Measurements from ENCODE around the gene VANGL1. TPM values are rescaled to one million over a fixed set of nuclear protein-coding genes. Genes with fewer than 3 reads are reported as not detected.

VANGL1 gene
- total RNA-seq, 2 experiments from 2014 or later, result 1.9 to 2.7 TPM

DNA sequence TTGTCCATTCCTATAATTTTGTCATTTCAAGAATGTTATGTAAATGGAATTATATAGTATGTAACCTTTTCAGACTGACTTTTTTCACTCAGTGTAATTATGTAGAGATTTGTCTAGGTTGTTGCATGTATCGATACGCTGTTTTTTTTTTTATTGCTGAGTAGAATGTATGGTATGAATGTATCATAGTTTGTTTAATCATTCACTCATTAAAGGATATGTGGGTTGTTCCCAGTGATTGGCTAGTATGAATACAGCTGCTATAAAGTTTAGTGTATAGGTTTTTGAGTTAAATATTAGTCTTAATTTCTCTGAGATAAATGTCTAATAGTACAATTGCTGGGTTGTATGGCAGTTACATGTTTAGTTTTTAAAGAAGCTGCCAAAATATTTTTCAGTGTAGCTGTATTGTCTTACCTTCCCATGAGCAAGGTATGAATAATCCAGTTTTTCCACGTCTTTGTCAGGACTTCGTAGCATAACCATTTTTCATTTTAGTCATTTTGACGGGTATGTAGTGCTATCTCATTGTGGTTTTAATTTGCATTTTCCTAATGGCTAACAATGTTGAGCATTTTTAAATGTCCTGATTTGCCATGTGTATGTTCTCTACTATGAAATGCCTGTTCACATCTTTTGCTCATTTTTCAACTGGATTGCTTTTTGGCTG, 104.4 kb downstream of the VANGL1 start:
- H3K27me3 Mint-ChIP-seq, result peaks cover 12% of the 10 kb centered on the region
- ChIA-PET POLR2A (no interaction called here), CTCF (no interaction called here)
- no peak for ATAC-seq
- no peak for DNase-seq
- no peaks in the 10 kb centered on the region for H3K36me3 Mint-ChIP-seq (ENCODE audit: low read depth)
- H3K9me3 Mint-ChIP-seq, result no peaks in the 10 kb centered on the region
- intact Hi-C loops (cut with micrococcal nuclease), result no loop called here
- H3K27ac Mint-ChIP-seq, result no peak overlapping the region
- no peaks in the 10 kb centered on the region for H3K4me1 Mint-ChIP-seq (ENCODE audit: low read depth)
- no peak overlapping the region for H3K4me3 Mint-ChIP-seq
- TF ChIP-seq, protein P1, sequence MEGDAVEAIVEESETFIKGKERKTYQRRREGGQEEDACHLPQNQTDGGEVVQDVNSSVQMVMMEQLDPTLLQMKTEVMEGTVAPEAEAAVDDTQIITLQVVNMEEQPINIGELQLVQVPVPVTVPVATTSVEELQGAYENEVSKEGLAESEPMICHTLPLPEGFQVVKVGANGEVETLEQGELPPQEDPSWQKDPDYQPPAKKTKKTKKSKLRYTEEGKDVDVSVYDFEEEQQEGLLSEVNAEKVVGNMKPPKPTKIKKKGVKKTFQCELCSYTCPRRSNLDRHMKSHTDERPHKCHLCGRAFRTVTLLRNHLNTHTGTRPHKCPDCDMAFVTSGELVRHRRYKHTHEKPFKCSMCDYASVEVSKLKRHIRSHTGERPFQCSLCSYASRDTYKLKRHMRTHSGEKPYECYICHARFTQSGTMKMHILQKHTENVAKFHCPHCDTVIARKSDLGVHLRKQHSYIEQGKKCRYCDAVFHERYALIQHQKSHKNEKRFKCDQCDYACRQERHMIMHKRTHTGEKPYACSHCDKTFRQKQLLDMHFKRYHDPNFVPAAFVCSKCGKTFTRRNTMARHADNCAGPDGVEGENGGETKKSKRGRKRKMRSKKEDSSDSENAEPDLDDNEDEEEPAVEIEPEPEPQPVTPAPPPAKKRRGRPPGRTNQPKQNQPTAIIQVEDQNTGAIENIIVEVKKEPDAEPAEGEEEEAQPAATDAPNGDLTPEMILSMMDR (IDR thresholded peaks at IDR 0.05), result no peak

Other genes starting within 250 kb of the VANGL1 start
- not detected for gene CASQ2, start 126.7 kb downstream of the VANGL1 start, total RNA-seq
- not detected for gene NHLH2, start 199.2 kb downstream of the VANGL1 start, total RNA-seq